ENCODE results near the gene ACTR3C. TPM values are rescaled to one million over a fixed set of nuclear protein-coding genes. Genes with fewer than 3 reads are reported as not detected.
A peak's percentile ranks its signal among the peaks of the same experiment; 100 is the strongest.

The ACTR3C gene
- polyA plus RNA-seq, 2 donors, result 8.0 to 8.5 TPM

DNA sequence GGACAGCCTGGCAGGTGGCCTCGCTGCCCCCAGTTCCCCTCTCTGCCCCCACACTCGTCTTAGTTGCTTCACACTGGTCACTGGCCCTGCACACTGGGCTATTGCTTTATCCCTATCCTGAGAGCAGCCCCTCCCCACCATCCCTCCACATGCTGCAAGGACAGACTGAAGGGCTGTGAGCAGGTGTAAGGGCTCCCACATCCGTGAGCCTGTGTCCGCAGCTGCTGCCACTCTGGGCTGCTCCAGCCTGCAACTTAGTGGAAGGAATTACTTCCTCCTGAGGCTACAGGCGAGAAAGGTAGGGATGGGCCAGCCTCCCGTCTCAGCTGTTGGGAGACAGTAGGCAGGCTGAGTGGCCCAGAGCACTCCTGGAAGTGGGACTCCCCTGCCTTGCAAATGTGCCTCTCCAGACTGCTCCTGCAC, 14.3 kb upstream of the ACTR3C start:
- Histone ChIP-seq H3K27ac (ENCODE audit: low read depth in 2 of 2, low read length in 1 of 2) (no peak overlapping the region), H3K27me3 (ENCODE audit: control insufficient read depth in 1 of 2, insufficient read depth in 2 of 2, low read length in 2 of 2) (peaks cover 0 to 8% of the 10 kb centered on the region in 2 donors), H3K9me3 (ENCODE audit: control insufficient read depth in 2 of 2, insufficient read depth in 1 of 2, low read depth in 1 of 2, low read length in 1 of 2) (peaks cover 0 to 2% of the 10 kb centered on the region in 2 donors), H3K4me1 (ENCODE audit: control insufficient read depth in 2 of 2, insufficient read depth in 2 of 2, low read length in 1 of 2) (peaks cover 6 to 24% of the 10 kb centered on the region in 2 donors), H3K36me3 (ENCODE audit: control insufficient read depth in 2 of 2, insufficient read depth in 2 of 2, low read length in 1 of 2) (peaks cover 0 to 12% of the 10 kb centered on the region in 2 donors), H3K4me3 (ENCODE audit: low read depth in 1 of 2, low read length in 2 of 2) (no peak overlapping the region)
- WGBS, 2 donors, result 81 to 85% methylated on average over 6 of the region's 6 CpGs

- Histone ChIP-seq H3K36me3 (ENCODE audit: control insufficient read depth in 2 of 2, insufficient read depth in 2 of 2, low read length in 1 of 2) (peaks cover 0 to 12% of the 10 kb centered on the region in 2 donors), H3K27ac (ENCODE audit: low read depth in 2 of 2, low read length in 1 of 2) (no peak overlapping the region), H3K4me3 (ENCODE audit: low read depth in 1 of 2, low read length in 2 of 2) (no peak overlapping the region), H3K4me1 (ENCODE audit: control insufficient read depth in 2 of 2, insufficient read depth in 2 of 2, low read length in 1 of 2) (peaks cover 6 to 24% of the 10 kb centered on the region in 2 donors), H3K27me3 (ENCODE audit: control insufficient read depth in 1 of 2, insufficient read depth in 2 of 2, low read length in 2 of 2) (peaks cover 0 to 8% of the 10 kb centered on the region in 2 donors), H3K9me3 (ENCODE audit: control insufficient read depth in 2 of 2, insufficient read depth in 1 of 2, low read depth in 1 of 2, low read length in 1 of 2) (peaks cover 0 to 2% of the 10 kb centered on the region in 2 donors)
- WGBS, 2 donors, result 73 to 87% methylated on average over 18 of the region's 18 CpGs
Measured at GRCh38 chr7:150337179-150337578, 13.8 kb upstream of the ACTR3C start.

GRCh38 chr7:150336746-150337145, 13.4 kb upstream of the ACTR3C start:
- peaks cover 0 to 2% of the 10 kb centered on the region in 2 donors for H3K9me3 ChIP-seq (ENCODE audit: control insufficient read depth in 2 of 2, insufficient read depth in 1 of 2, low read depth in 1 of 2, low read length in 1 of 2)
- peaks cover 0 to 12% of the 10 kb centered on the region in 2 donors for H3K36me3 ChIP-seq (ENCODE audit: control insufficient read depth in 2 of 2, insufficient read depth in 2 of 2, low read length in 1 of 2)
- WGBS, 2 donors, result 84 to 94% methylated on average over 14 of the region's 14 CpGs
- no peak overlapping the region for H3K4me3 ChIP-seq (ENCODE audit: low read depth in 1 of 2, low read length in 2 of 2)
- H3K27me3 ChIP-seq (ENCODE audit: control insufficient read depth in 1 of 2, insufficient read depth in 2 of 2, low read length in 2 of 2), result peaks cover 0 to 8% of the 10 kb centered on the region in 2 donors
- peaks cover 6 to 24% of the 10 kb centered on the region in 2 donors for H3K4me1 ChIP-seq (ENCODE audit: control insufficient read depth in 2 of 2, insufficient read depth in 2 of 2, low read length in 1 of 2)
- no peak overlapping the region for H3K27ac ChIP-seq (ENCODE audit: low read depth in 2 of 2, low read length in 1 of 2)

DNA sequence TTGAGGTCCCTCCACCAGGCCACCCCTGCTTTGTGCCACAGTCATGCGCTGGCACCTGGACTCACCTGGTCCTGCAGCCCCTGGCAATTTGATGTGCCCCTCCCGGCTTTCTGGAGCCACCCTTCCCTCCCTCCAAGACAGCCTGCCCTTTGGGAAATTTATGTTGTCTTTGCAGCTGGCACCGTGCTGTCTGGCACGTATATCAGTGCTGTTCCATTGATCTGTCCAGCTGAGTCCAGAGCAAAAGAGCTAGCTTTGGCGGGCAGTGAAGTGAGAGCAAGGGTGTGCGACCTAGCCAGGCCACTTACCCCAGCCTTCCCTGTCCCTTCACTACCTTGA, 12.4 kb upstream of the ACTR3C start:
- Histone ChIP-seq H3K9me3 (ENCODE audit: control insufficient read depth in 2 of 2, insufficient read depth in 1 of 2, low read depth in 1 of 2, low read length in 1 of 2) (peaks cover 0 to 2% of the 10 kb centered on the region in 2 donors), H3K27me3 (ENCODE audit: control insufficient read depth in 1 of 2, insufficient read depth in 2 of 2, low read length in 2 of 2) (no peaks in the 10 kb centered on the region), H3K27ac (ENCODE audit: low read depth in 2 of 2, low read length in 1 of 2) (peak overlapping the region; percentile 47 to 52), H3K4me1 (ENCODE audit: control insufficient read depth in 2 of 2, insufficient read depth in 2 of 2, low read length in 1 of 2) (peaks cover 3 to 24% of the 10 kb centered on the region in 2 donors), H3K36me3 (ENCODE audit: control insufficient read depth in 2 of 2, insufficient read depth in 2 of 2, low read length in 1 of 2) (peaks cover 0 to 15% of the 10 kb centered on the region in 2 donors), H3K4me3 (ENCODE audit: low read depth in 1 of 2, low read length in 2 of 2) (no peak overlapping the region)
- WGBS, 2 donors, result 50 to 61% methylated on average over 6 of the region's 6 CpGs

DNA sequence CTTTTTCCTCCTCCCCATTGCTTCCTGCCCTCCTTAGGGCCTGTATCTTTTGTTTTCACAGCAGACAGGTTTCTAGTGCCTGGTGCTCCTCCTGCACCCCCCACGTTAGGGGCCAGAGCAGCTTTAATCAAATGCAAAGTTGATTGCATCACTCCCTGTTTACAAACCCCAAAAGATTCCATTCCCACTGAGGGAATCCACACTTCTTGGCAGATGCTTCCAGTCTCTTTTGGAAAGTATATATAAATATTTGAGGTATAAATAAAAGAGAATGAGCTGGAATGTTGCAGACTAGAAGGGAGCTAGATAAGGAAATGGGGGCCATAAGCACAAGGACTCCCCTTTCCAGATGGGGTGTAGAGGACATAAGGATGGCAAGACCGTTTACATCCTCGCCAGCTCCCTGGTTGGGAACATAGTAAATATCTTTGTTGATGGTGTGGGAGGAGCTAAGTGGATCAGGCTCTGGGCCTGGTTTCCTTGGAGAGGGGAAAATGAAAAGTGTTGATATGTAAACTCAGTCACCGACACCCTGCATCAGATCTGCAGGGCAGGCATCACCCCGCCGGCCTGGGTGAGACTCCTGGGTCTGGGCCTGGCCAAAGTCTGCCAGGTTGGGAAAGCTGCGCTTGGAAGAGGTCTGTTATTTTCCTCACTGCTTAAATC, 11.9 kb upstream of the ACTR3C start:
- peak overlapping the region; percentile 47 to 52 for H3K27ac ChIP-seq (ENCODE audit: low read depth in 2 of 2, low read length in 1 of 2)
- no peak overlapping the region for H3K4me3 ChIP-seq (ENCODE audit: low read depth in 1 of 2, low read length in 2 of 2)
- peaks cover 0 to 2% of the 10 kb centered on the region in 2 donors for H3K9me3 ChIP-seq (ENCODE audit: control insufficient read depth in 2 of 2, insufficient read depth in 1 of 2, low read depth in 1 of 2, low read length in 1 of 2)
- 43 to 46% methylated on average over 7 of the region's 7 CpGs for WGBS, 2 donors
- H3K36me3 ChIP-seq (ENCODE audit: control insufficient read depth in 2 of 2, insufficient read depth in 2 of 2, low read length in 1 of 2), result peaks cover 5 to 17% of the 10 kb centered on the region in 2 donors
- H3K27me3 ChIP-seq (ENCODE audit: control insufficient read depth in 1 of 2, insufficient read depth in 2 of 2, low read length in 2 of 2), result no peaks in the 10 kb centered on the region
- peaks cover 3 to 22% of the 10 kb centered on the region in 2 donors for H3K4me1 ChIP-seq (ENCODE audit: control insufficient read depth in 2 of 2, insufficient read depth in 2 of 2, low read length in 1 of 2)

DNA sequence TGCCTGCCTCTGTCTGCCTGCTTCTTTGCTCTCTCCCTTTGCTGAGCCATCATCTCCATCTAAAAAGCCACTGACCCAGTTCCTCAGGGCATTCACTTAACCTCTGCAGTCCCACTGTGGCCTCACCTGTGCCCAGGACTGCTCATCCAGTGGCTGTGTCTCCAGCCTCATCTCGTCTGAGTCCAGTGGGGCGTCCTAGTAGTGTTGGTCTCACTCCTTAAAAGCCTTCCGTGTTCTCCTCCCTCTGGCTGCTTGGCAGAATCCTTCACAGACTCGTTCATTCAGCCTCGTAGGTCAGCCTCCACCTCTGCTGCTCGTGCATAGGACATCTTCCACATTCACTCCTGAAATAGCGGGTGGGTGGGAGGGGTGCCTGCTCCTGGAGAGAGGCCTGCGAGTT, 10.8 kb upstream of the ACTR3C start:
- 87 to 90% methylated on average over 8 of the region's 8 CpGs for WGBS, 2 donors
- peaks cover 8 to 23% of the 10 kb centered on the region in 2 donors for H3K36me3 ChIP-seq (ENCODE audit: control insufficient read depth in 2 of 2, insufficient read depth in 2 of 2, low read length in 1 of 2)
- no peak overlapping the region for H3K4me3 ChIP-seq (ENCODE audit: low read depth in 1 of 2, low read length in 2 of 2)
- peaks cover 3 to 16% of the 10 kb centered on the region in 2 donors for H3K4me1 ChIP-seq (ENCODE audit: control insufficient read depth in 2 of 2, insufficient read depth in 2 of 2, low read length in 1 of 2)
- H3K27ac ChIP-seq (ENCODE audit: low read depth in 2 of 2, low read length in 1 of 2), result no peak overlapping the region
- H3K9me3 ChIP-seq (ENCODE audit: control insufficient read depth in 2 of 2, insufficient read depth in 1 of 2, low read depth in 1 of 2, low read length in 1 of 2), result peaks cover 0 to 2% of the 10 kb centered on the region in 2 donors
- no peaks in the 10 kb centered on the region for H3K27me3 ChIP-seq (ENCODE audit: control insufficient read depth in 1 of 2, insufficient read depth in 2 of 2, low read length in 2 of 2)

- Histone ChIP-seq H3K36me3 (ENCODE audit: control insufficient read depth in 2 of 2, insufficient read depth in 2 of 2, low read length in 1 of 2) (peaks cover 8 to 27% of the 10 kb centered on the region in 2 donors), H3K4me3 (ENCODE audit: low read depth in 1 of 2, low read length in 2 of 2) (no peak overlapping the region), H3K4me1 (ENCODE audit: control insufficient read depth in 2 of 2, insufficient read depth in 2 of 2, low read length in 1 of 2) (peaks cover 3 to 16% of the 10 kb centered on the region in 2 donors), H3K27me3 (ENCODE audit: control insufficient read depth in 1 of 2, insufficient read depth in 2 of 2, low read length in 2 of 2) (no peaks in the 10 kb centered on the region), H3K27ac (ENCODE audit: low read depth in 2 of 2, low read length in 1 of 2) (no peak overlapping the region), H3K9me3 (ENCODE audit: control insufficient read depth in 2 of 2, insufficient read depth in 1 of 2, low read depth in 1 of 2, low read length in 1 of 2) (peaks cover 0 to 2% of the 10 kb centered on the region in 2 donors)
- 95 to 97% methylated on average over 10 of the region's 10 CpGs for WGBS, 2 donors
Measured at GRCh38 chr7:150333659-150334058, 10.3 kb upstream of the ACTR3C start.

- 89% methylated on average over 18 of the region's 18 CpGs for WGBS, 2 donors
- H3K4me3 ChIP-seq (ENCODE audit: low read depth in 1 of 2, low read length in 2 of 2), result no peak overlapping the region
- H3K36me3 ChIP-seq (ENCODE audit: control insufficient read depth in 2 of 2, insufficient read depth in 2 of 2, low read length in 1 of 2), result peaks cover 8 to 32% of the 10 kb centered on the region in 2 donors
- H3K4me1 ChIP-seq (ENCODE audit: control insufficient read depth in 2 of 2, insufficient read depth in 2 of 2, low read length in 1 of 2), result peaks cover 3 to 16% of the 10 kb centered on the region in 2 donors
- no peak overlapping the region for H3K27ac ChIP-seq (ENCODE audit: low read depth in 2 of 2, low read length in 1 of 2)
- H3K9me3 ChIP-seq (ENCODE audit: control insufficient read depth in 2 of 2, insufficient read depth in 1 of 2, low read depth in 1 of 2, low read length in 1 of 2), result peaks cover 0 to 2% of the 10 kb centered on the region in 2 donors
- H3K27me3 ChIP-seq (ENCODE audit: control insufficient read depth in 1 of 2, insufficient read depth in 2 of 2, low read length in 2 of 2), result no peaks in the 10 kb centered on the region
Measured at GRCh38 chr7:150332852-150333635, 9.7 kb upstream of the ACTR3C start.

- no peak overlapping the region for H3K4me3 ChIP-seq (ENCODE audit: low read depth in 1 of 2, low read length in 2 of 2)
- WGBS, 2 donors, result 94 to 95% methylated on average over 19 of the region's 19 CpGs
- H3K9me3 ChIP-seq (ENCODE audit: control insufficient read depth in 2 of 2, insufficient read depth in 1 of 2, low read depth in 1 of 2, low read length in 1 of 2), result peaks cover 0 to 2% of the 10 kb centered on the region in 2 donors
- H3K27ac ChIP-seq (ENCODE audit: low read depth in 2 of 2, low read length in 1 of 2), result no peak overlapping the region
- H3K27me3 ChIP-seq (ENCODE audit: control insufficient read depth in 1 of 2, insufficient read depth in 2 of 2, low read length in 2 of 2), result no peaks in the 10 kb centered on the region
- peaks cover 2 to 3% of the 10 kb centered on the region in 2 donors for H3K4me1 ChIP-seq (ENCODE audit: control insufficient read depth in 2 of 2, insufficient read depth in 2 of 2, low read length in 1 of 2)
- H3K36me3 ChIP-seq (ENCODE audit: control insufficient read depth in 2 of 2, insufficient read depth in 2 of 2, low read length in 1 of 2), result peaks cover 8 to 25% of the 10 kb centered on the region in 2 donors
Measured at GRCh38 chr7:150330211-150330885, 7.0 kb upstream of the ACTR3C start.

Data from esophagus (tissue), 2 donors.